ENCODE measurements around the gene NEMF. TPM values are rescaled to one million over a fixed set of nuclear protein-coding genes. Genes with fewer than 3 reads are reported as not detected.

NEMF gene
- total RNA-seq, 2 donors from 2014 or later: 75.1 to 82.6 TPM

DNA sequence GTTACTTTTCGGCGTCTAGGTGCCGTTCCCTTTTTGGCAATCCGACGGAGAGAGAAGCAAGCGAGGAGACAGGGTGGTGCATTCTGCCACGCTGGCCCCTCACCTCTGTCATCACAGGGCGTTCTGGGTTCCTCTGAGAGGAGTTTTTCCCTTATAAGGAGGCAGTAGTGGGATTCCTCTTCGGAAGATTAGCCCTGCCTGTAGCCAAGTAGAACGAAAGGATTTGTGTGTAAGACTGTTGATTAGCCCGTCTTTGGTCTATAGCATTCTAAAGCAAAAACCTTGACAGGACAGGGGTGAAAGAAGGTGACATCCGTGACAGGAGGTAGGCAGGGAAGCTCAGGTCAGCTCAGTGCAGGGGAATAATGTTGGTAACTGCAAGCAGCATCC, 9.1 kb upstream of the NEMF start:
- WGBS, 2 experiments (ENCODE audit: insufficient coverage in 1 of 2, insufficient read length in 1 of 2): 2 to 5% methylated on average over 7 to 12 of the region's 12 CpGs
- H3K4me3 ChIP-seq (ENCODE audit: low read length): peak overlapping the region; percentile 94
- peaks cover 3% of the 10 kb centered on the region for H3K4me1 Mint-ChIP-seq
- H3K36me3 ChIP-seq (ENCODE audit: control insufficient read depth, insufficient read depth, low read length): no peaks in the 10 kb centered on the region
- no peaks in the 10 kb centered on the region for H3K4me1 ChIP-seq (ENCODE audit: control insufficient read depth, insufficient read depth, low read length)
- H3K36me3 Mint-ChIP-seq (ENCODE audit: low read depth): no peaks in the 10 kb centered on the region
- no peak overlapping the region for H3K27ac Mint-ChIP-seq
- DNase-seq: peak; percentile 86
- H3K9me3 ChIP-seq (ENCODE audit: control insufficient read depth, low read length): peaks cover 6% of the 10 kb centered on the region
- H3K9me3 Mint-ChIP-seq: no peaks in the 10 kb centered on the region
- H3K4me3 Mint-ChIP-seq: no peak overlapping the region
- peak overlapping the region; percentile 96 for H3K9ac ChIP-seq (ENCODE audit: extremely low read depth, low read length, poor library complexity, severe bottlenecking)
- TF ChIP-seq, protein P1, sequence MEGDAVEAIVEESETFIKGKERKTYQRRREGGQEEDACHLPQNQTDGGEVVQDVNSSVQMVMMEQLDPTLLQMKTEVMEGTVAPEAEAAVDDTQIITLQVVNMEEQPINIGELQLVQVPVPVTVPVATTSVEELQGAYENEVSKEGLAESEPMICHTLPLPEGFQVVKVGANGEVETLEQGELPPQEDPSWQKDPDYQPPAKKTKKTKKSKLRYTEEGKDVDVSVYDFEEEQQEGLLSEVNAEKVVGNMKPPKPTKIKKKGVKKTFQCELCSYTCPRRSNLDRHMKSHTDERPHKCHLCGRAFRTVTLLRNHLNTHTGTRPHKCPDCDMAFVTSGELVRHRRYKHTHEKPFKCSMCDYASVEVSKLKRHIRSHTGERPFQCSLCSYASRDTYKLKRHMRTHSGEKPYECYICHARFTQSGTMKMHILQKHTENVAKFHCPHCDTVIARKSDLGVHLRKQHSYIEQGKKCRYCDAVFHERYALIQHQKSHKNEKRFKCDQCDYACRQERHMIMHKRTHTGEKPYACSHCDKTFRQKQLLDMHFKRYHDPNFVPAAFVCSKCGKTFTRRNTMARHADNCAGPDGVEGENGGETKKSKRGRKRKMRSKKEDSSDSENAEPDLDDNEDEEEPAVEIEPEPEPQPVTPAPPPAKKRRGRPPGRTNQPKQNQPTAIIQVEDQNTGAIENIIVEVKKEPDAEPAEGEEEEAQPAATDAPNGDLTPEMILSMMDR (conservative IDR thresholded peaks at IDR 0.05): no peak
- peak overlapping the region; percentile 95 for H3K27ac ChIP-seq (ENCODE audit: low read depth, low read length)
- no peaks in the 10 kb centered on the region for H3K27me3 Mint-ChIP-seq (ENCODE audit: insufficient read depth)
- H3K27me3 ChIP-seq (ENCODE audit: control insufficient read depth, insufficient read depth, low read length, poor library complexity, severe bottlenecking): no peaks in the 10 kb centered on the region

GRCh38 chr14:49860988-49861698, 8.6 kb upstream of the NEMF start:
- Histone ChIP-seq H3K27ac (ENCODE audit: low read depth, low read length) (peak overlapping the region; percentile 95), H3K27me3 (ENCODE audit: control insufficient read depth, insufficient read depth, low read length, poor library complexity, severe bottlenecking) (no peaks in the 10 kb centered on the region), H3K36me3 (ENCODE audit: control insufficient read depth, insufficient read depth, low read length) (no peaks in the 10 kb centered on the region), H3K9ac (ENCODE audit: extremely low read depth, low read length, poor library complexity, severe bottlenecking) (peak overlapping the region; percentile 96), H3K4me3 (ENCODE audit: low read length) (peak overlapping the region; percentile 94), H3K4me1 (ENCODE audit: control insufficient read depth, insufficient read depth, low read length) (no peaks in the 10 kb centered on the region), H3K9me3 (ENCODE audit: control insufficient read depth, low read length) (peaks cover 6% of the 10 kb centered on the region)
- 24 to 42% methylated on average over 4 of the region's 4 CpGs for WGBS, 2 experiments (ENCODE audit: insufficient coverage in 1 of 2, insufficient read length in 1 of 2)
- Mint-ChIP-seq H3K4me1 (peaks cover 3% of the 10 kb centered on the region), H3K27ac (no peak overlapping the region), H3K36me3 (ENCODE audit: low read depth) (no peaks in the 10 kb centered on the region), H3K4me3 (no peak overlapping the region), H3K27me3 (ENCODE audit: insufficient read depth) (no peaks in the 10 kb centered on the region), H3K9me3 (no peaks in the 10 kb centered on the region)
- no peak for DNase-seq
- TF ChIP-seq, protein P1 (conservative IDR thresholded peaks at IDR 0.05): no peak

DNA sequence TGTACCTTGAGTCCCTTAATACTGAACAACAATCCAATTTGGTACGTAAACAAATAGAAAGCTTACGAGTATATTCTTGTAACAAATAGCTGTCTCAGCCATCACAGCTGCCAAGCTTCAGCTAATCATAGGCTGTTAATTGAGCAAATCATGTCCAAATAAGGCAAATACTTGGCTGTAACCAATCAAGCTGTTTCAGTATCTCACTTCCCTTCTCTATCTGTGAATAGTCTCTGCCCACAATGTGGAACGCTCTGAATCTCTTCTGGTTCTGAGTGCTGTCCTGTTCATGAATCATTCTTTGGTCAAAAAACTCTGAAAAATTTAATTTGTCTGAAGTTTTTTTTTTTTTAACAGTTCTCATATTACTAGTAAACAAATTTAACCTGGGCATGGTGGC, 5.8 kb upstream of the NEMF start:
- Mint-ChIP-seq H3K4me1 (peaks cover 3% of the 10 kb centered on the region), H3K27ac (no peak overlapping the region), H3K4me3 (no peak overlapping the region), H3K36me3 (ENCODE audit: low read depth) (no peaks in the 10 kb centered on the region), H3K27me3 (ENCODE audit: insufficient read depth) (no peaks in the 10 kb centered on the region), H3K9me3 (no peaks in the 10 kb centered on the region)
- no peak for DNase-seq
- Histone ChIP-seq H3K4me1 (ENCODE audit: control insufficient read depth, insufficient read depth, low read length) (no peaks in the 10 kb centered on the region), H3K4me3 (ENCODE audit: low read length) (no peak overlapping the region), H3K27ac (ENCODE audit: low read depth, low read length) (no peak overlapping the region), H3K27me3 (ENCODE audit: control insufficient read depth, insufficient read depth, low read length, poor library complexity, severe bottlenecking) (no peaks in the 10 kb centered on the region), H3K36me3 (ENCODE audit: control insufficient read depth, insufficient read depth, low read length) (no peaks in the 10 kb centered on the region), H3K9ac (ENCODE audit: extremely low read depth, low read length, poor library complexity, severe bottlenecking) (no peak overlapping the region), H3K9me3 (ENCODE audit: control insufficient read depth, low read length) (peaks cover 6% of the 10 kb centered on the region)
- TF ChIP-seq, protein P1 (conservative IDR thresholded peaks at IDR 0.05): no peak
- 95 to 96% methylated on average over 3 of the region's 3 CpGs for WGBS, 2 experiments (ENCODE audit: insufficient coverage in 1 of 2, insufficient read length in 1 of 2)

All from endodermal cell (in vitro differentiated cells).